HL-60 (cell line): Measurements from ENCODE around the gene GRK1.
A peak's percentile ranks its signal among the peaks of the same experiment; 100 is the strongest.
"Not testable (repeated sequence)": the region's sequence is repeated elsewhere in the genome, so short reads cannot be mapped to it uniquely, and the experiment has no call there.

ENCODE experiments used
- DNase-seq, 2 experiments: peaks; one replicate each; pipeline ENCODE4 v3.0.0-alpha.2; 2010 to 2020; ENCODE audit warnings: low read depth in 1 of 2, low spot score in 1 of 2
- H3K27ac ChIP-seq: fragments of 250-450 bp; sonication (Bioruptor Pico); replicated peaks from 2 replicates; pipeline ENCODE4 v1.5.1; 2020; ENCODE audit warnings: mild to moderate bottlenecking, moderate library complexity
- H3K27me3 ChIP-seq: fragments of 250-450 bp; sonication (Bioruptor Pico); 2 replicates; pipeline ENCODE4 v1.5.1; 2021; ENCODE audit warnings: mild to moderate bottlenecking, moderate library complexity; ENCODE audit not compliant: insufficient read depth, poor library complexity, severe bottlenecking
- H3K4me3 ChIP-seq: replicated peaks from 2 replicates; pipeline ENCODE4 v1.5.1; 2011; ENCODE audit warnings: mild to moderate bottlenecking, control low read depth, low read length; ENCODE audit not compliant: insufficient read depth
- GABPA ChIP-seq: IDR thresholded peaks from 2 replicates; pipeline ENCODE4 v1.6.1; 2012; ENCODE audit warnings: low read depth
- POLR2AphosphoS5 ChIP-seq: IDR thresholded peaks from 2 replicates; pipeline ENCODE4 v1.6.1; 2012; ENCODE audit warnings: low read depth
- SPI1 ChIP-seq: IDR thresholded peaks from 2 replicates; pipeline ENCODE4 v1.6.1; 2012; ENCODE audit warnings: low read depth, mild to moderate bottlenecking, borderline replicate concordance
- TF ChIP-seq, protein P1 (sequence below): IDR thresholded peaks from 2 replicates; pipeline ENCODE4 v1.6.1; 2012; ENCODE audit warnings: low read depth; ENCODE audit not compliant: insufficient replicate concordance
- TF ChIP-seq, protein P2 (sequence below): IDR thresholded peaks from one replicate; pipeline ENCODE4 v1.5.1; 2011; ENCODE audit warnings: low read length, control low read depth, inconsistent platforms; ENCODE audit not compliant: insufficient read depth

GRK1 gene

DNA sequence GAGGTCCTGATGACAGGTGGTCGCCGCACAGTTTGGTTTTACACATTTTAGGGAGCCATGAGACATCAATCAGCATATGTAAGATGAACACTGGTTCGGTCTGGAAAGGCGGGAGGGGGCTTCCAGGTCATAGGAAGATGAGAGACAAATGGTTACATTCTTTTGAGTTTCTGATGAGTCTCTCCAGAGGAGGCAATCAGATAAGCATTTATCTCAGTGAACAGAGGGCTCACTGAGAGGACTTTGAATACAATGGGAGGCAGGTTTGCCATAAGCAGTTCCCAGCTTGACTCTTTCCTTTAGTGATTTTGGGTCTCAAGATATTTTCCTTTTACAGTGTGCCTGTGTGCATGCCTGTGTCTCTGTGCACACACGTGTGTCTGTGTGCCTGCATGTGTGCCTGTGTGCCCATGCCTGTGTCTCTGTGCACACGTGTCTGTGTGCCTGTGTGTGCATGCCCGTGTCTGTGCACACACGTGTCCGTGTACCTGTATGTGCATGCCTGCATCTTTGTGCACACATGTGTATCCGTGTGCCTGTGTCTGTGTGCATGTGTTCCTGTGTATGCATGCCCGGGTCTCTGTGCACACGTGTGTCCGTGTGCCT is 56.5 kb downstream of the GRK1 start:
- H3K27ac ChIP-seq = no peak overlapping the region
- no peak overlapping the region for H3K4me3 ChIP-seq
- TF ChIP-seq, protein P1, sequence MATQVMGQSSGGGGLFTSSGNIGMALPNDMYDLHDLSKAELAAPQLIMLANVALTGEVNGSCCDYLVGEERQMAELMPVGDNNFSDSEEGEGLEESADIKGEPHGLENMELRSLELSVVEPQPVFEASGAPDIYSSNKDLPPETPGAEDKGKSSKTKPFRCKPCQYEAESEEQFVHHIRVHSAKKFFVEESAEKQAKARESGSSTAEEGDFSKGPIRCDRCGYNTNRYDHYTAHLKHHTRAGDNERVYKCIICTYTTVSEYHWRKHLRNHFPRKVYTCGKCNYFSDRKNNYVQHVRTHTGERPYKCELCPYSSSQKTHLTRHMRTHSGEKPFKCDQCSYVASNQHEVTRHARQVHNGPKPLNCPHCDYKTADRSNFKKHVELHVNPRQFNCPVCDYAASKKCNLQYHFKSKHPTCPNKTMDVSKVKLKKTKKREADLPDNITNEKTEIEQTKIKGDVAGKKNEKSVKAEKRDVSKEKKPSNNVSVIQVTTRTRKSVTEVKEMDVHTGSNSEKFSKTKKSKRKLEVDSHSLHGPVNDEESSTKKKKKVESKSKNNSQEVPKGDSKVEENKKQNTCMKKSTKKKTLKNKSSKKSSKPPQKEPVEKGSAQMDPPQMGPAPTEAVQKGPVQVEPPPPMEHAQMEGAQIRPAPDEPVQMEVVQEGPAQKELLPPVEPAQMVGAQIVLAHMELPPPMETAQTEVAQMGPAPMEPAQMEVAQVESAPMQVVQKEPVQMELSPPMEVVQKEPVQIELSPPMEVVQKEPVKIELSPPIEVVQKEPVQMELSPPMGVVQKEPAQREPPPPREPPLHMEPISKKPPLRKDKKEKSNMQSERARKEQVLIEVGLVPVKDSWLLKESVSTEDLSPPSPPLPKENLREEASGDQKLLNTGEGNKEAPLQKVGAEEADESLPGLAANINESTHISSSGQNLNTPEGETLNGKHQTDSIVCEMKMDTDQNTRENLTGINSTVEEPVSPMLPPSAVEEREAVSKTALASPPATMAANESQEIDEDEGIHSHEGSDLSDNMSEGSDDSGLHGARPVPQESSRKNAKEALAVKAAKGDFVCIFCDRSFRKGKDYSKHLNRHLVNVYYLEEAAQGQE = no peak
- TF ChIP-seq GABPA (no peak), SPI1 (no peak), POLR2AphosphoS5 (no peak)
- TF ChIP-seq, protein P2, sequence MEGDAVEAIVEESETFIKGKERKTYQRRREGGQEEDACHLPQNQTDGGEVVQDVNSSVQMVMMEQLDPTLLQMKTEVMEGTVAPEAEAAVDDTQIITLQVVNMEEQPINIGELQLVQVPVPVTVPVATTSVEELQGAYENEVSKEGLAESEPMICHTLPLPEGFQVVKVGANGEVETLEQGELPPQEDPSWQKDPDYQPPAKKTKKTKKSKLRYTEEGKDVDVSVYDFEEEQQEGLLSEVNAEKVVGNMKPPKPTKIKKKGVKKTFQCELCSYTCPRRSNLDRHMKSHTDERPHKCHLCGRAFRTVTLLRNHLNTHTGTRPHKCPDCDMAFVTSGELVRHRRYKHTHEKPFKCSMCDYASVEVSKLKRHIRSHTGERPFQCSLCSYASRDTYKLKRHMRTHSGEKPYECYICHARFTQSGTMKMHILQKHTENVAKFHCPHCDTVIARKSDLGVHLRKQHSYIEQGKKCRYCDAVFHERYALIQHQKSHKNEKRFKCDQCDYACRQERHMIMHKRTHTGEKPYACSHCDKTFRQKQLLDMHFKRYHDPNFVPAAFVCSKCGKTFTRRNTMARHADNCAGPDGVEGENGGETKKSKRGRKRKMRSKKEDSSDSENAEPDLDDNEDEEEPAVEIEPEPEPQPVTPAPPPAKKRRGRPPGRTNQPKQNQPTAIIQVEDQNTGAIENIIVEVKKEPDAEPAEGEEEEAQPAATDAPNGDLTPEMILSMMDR = no peak
- no peak for DNase-seq
- H3K27me3 ChIP-seq = no peaks in the 10 kb centered on the region

DNA sequence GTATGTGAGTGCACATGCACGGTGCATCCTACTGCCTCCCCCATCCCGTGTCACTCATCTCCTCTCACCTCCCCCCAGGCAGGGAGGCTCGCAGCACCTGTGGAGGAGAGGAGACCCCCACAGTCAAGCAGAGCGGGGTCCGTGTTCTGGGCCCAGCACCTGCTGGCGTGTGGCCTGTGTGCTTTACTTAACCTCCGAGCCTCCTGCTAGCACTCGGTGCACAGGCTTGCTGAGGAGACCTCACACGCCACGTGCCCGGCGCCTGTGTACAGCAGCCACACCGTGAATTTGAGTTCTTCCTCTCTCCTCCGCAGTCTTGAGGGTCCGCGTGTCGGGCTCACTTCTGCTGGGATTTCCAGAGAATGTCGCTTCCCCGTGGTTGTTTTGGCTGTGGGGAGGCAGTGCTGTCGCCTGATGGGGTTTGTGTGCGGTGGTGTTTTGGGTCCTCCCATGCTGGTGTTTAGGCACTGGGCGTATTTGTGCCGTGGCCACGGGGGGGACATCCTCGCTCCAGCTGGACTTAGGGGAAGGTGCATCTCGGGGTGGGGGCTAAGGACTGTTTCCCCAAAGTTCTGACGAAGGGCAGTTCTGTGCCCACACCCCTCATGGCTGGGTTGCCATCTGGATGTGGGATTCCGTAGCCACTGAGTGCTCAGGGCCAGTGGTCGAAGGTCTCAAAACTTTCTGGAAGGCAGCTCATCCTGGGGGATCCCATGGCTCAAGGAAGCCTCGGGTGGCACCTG is 57.2 kb downstream of the GRK1 start:
- TF ChIP-seq, protein P1 = no peak
- TF ChIP-seq, protein P2 = no peak
- TF ChIP-seq SPI1 (no peak), POLR2AphosphoS5 (no peak), GABPA (no peak)
- H3K27ac ChIP-seq = no peak overlapping the region
- no peak for DNase-seq
- H3K27me3 ChIP-seq = peaks cover 2% of the 10 kb centered on the region
- no peak overlapping the region for H3K4me3 ChIP-seq

DNA sequence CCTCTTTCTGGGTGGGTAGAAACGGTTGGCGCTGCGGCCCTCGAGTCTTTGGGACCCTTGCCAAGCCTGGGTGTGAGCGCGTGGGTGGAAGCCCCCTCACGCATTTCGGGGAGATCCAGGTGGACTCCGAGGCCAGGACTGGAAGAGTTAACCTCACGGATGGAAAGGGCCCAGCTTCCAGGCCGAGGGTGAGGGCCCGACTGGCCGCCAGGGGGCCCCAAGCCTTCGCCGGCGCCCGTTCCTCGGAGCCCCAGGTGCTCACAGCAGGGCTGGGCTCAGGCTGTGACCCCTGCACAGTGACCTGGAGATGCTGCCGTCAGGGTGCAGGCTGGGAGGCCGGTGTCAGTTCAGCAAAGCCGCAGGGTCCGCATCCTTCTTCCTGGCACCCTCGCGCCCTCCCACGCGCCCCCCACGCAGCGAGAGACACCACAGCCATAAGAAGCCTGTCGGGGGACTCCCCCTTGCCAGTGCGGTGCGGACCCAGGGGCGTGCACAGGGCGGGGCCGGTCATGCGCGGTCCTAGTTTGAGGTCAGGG is 57.8 kb downstream of the GRK1 start:
- TF ChIP-seq, protein P1 = no peak
- TF ChIP-seq, protein P2 = peak; percentile 74
- Histone ChIP-seq H3K27me3 (peaks cover 6% of the 10 kb centered on the region), H3K27ac (no peak overlapping the region), H3K4me3 (peak overlapping the region; percentile 38)
- DNase-seq = peak in 1 of 2 experiments; percentile 80

DNA sequence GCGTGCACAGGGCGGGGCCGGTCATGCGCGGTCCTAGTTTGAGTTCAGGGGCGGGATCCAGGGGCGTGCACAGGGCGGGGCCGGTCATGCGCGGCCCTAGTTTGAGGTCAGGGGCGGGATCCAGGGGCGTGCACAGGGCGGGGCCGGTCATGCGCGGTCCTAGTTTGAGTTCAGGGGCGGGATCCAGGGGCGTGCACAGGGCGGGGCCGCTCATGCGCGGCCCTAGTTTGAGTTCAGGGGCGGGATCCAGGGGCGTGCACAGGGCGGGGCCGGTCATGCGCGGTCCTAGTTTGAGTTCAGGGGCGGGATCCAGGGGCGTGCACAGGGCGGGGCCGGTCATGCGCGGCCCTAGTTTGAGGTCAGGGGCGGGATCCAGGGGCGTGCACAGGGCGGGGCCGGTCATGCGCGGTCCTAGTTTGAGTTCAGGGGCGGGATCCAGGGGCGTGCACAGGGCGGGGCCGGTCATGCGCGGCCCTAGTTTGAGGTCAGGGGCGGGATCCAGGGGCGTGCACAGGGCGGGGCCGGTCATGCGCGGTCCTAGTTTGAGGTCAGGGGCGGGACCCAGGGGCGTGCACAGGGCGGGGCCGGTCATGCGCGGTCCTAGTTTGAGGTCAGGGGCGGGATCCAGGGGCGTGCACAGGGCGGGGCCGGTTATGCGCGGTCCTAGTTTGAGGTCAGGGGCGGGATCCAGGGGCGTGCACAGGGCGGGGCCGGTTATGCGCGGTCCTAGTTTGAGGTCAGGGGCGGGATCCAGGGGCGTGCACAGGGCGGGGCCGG is 58.5 kb downstream of the GRK1 start:
- not testable (repeated sequence) for H3K27ac ChIP-seq, H3K27me3 ChIP-seq
- peak overlapping the region; percentile 38 for H3K4me3 ChIP-seq
- DNase-seq = peak in 1 of 2 experiments; percentile 38
